HG03457 (cell line): ENCODE measurements around the gene CHTF18.

ENCODE experiments used
- ATAC-seq: cut with Tn5 transposase; IDR thresholded peaks from one replicate; pipeline ENCODE4 v1.9.1; 2021; ENCODE audit warnings: moderate number of reproducible peaks; ENCODE audit not compliant: unreplicated experiment

Gene CHTF18

GRCh38 chr16:790086-790485, 1.7 kb downstream of the CHTF18 start:
- ATAC-seq: no peak

- no peak for ATAC-seq
These were observed 2.7 kb downstream of the CHTF18 start for GRCh38 chr16:791131-791530.

- no peak for ATAC-seq
These were observed 4.0 kb downstream of the CHTF18 start for GRCh38 chr16:792221-792995.

DNA sequence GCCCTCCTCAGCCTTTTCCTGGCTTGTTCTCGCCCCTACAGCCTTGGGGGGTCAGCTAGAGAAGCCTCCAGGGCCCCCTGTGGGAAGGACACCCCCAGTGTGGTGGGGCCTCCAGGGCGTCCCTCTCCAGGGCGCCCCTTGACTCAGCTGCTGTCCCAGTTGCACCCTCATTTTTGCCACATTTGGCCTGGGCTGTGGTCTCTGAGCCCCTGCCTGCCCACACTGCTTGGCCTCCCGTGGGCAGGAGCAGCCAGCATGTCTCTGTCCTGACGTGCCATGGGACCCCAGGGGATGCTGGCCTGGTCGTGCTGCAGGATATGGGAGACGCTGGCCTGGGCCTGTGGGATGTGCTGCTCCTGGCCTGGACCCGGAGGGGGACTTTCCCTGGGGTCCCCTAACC, 5.0 kb downstream of the CHTF18 start:
- no peak for ATAC-seq

DNA sequence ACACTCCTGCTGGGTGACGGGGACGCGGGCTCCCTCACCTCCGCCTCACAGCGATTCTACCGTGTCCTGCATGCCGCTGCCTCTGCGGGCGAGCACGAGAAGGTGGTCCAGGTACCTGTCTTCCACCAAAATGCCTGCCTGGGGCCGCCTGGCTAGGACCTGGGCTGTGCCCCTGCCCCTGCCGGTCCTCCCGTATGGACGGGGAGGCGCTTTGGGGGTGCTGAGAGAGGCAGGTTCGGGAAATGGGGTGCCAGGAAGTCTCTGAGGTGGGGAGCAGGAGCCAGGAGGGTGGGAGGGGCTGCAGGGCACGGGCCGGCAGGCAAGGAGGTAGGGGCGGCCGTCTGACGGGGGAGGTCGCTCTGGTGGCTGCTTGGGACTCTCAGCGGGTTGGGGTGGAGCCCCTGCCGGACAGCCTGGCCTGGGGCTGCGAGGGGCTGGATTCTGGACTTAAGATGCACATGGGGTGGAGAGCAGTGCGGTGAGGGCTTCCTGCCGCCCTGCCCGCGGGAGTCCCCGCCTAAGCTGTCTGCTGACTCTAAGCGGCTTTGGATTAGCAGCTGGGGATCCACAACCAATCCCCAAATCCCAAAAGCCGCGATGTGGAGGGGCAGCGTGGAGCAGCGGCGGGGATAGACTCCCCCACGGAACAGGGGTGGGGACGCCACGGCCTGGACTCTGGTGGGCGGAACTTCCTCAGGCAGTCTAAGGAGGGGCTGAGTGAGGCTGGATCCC, 5.8 kb downstream of the CHTF18 start:
- no peak for ATAC-seq

GRCh38 chr16:794853-795466, 6.5 kb downstream of the CHTF18 start:
- ATAC-seq: no peak

GRCh38 chr16:795580-796229, 7.3 kb downstream of the CHTF18 start:
- ATAC-seq: no peak

- no peak for ATAC-seq
These were observed 8.1 kb downstream of the CHTF18 start for GRCh38 chr16:796296-797119.

GRCh38 chr16:797120-797420, 8.7 kb downstream of the CHTF18 start:
- ATAC-seq: no peak

- ATAC-seq: no peak
These were observed 9.3 kb downstream of the CHTF18 start for GRCh38 chr16:797686-798085.

GRCh38 chr16:798666-799065, 10.2 kb downstream of the CHTF18 start:
- no peak for ATAC-seq

DNA sequence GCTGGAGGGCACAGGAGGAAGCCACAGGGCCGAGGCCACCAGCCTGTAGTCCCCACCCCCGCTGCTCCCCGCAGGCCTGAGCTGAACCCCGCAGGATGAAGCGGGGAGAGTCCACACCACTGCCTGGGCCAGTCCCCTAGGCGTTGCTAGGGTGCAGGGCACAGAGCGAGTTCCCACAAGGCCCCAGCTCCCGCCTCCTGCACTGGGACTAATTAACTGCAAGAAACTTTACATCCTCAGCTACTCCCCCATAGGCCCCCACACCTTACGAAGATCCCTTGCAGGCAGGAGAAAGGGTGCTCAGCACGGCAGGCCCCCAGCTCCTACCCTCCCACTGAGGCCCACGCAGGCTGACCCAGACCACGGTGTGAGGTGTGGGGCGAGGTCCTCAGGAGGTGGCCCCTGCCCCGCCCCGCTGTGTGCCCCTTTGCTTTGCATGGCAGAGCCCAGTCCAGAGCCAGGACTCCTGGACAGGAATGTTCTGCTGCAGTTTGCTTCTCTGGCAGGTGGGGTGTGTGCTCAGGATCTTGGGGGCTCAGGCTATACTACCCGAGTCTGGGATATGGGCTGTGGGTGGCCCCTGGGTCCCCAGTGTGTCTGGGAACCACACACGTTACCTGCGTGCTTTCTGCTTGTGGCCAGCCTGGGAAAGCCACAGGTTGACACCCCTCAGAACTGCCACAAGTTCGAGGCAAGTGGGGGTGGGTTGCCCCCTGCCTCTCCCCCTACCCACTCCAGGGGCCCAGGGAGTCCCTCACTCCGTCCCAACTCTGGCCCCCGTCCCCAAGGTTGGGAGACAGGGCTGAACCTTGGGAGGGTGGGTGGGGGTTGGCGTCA, 10.9 kb downstream of the CHTF18 start:
- no peak for ATAC-seq

- ATAC-seq: no peak
These were observed 11.8 kb downstream of the CHTF18 start, which contains the start of gene GNG13 for GRCh38 chr16:799948-800833. Gene GNG13 (minus strand): TSS chr16:800734. CDS start chr16:799077, 1,657 bp downstream.

- ATAC-seq: no peak
These were observed 12.6 kb downstream of the CHTF18 start for GRCh38 chr16:800834-801511.

DNA sequence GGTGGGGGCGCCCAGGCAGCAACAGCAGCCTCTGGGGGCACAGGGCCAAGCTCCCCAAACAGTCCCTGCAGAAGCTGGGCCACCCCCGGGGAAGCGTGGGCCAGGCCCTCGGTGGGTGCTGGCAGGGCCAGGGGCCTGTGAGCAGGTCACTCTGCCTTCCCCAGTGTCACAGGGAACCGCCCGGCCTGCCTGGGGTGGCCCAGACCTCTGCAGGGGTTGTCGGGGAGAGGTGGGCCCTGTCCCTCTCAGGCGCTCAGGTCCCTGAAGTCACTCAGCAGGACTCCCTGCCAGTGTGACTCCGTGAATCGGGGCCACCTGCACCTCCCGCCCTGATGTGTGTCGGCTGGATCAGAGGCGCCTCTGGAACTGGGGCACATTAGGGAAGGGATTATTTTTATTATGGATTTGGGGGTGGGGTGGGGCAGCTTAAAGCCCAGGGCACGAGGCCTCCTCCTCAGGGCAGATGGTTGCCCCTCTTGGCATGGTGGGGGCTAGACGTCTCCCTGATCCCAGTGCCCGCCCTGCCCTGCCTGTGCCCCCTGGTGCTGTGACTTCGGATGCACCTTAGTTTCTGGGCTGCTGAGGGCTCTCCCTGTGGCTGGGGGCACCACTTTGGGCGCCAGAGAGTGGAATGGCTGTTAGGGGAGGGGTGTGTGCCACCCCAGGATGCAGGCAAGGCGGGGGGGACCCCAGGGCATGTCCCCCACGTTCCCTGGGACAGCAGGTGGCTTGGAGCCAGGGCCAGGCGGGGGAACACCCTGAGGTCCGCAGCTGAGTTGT, 13.4 kb downstream of the CHTF18 start:
- ATAC-seq: no peak

DNA sequence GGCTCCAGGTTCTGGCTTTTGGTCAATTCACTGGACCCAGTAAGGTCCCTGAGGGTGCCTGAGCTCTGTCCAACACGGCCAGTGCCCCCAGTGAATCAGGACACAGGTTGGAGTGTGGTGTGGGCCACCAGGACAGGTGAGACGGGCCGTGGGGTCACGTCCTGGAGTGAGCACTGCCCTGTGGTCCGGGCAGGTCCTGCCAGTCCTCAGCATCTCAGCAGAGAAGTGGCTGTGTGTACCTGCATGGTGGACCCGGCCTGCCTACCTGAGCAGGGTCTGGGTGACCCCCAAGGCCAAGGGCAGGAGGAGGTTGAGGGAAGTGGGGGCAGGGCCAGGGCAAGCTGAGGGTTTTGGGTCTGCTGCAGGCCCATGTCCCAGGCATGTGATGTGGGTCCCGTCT, 14.0 kb downstream of the CHTF18 start:
- ATAC-seq: no peak

DNA sequence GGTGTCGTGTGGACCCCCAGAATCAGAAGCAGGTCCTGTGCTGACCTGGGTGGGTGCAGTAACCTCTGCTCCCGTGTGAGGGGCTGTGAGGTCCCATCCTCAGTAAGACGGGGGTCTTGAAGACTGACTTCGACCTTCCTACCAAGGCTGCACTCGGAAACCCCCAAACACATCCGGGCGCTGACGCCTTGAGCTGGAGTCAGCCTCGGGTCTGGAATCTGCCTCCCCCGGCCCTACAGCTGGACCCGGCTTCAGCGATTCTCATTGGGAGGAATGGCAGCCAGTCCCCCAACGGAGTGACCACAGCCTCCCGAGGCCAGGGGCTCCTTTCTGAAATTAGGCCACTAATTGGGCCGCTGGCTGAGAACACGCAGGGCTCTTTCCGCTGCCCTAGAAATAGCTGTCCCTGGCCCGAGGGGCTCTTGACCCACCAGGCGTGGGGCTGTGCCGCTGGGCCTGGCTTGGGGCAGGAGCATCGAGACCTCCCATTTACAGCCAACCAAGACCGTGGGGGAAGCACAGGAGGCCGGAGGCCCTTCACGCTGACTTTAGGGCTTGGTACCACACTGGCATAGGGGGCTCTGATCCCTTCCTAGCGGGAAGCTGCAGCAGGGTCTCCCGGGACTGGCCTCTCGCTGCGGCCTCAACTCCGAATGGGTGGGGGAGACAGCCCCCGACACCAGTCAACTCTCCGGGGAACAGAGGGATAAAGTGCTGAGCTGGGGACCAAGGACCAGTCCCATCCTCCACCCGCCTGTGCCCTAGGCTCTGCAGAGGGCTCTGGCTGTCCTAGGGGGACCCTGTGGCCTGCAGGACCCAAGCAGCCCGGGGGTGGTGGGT, 14.7 kb downstream of the CHTF18 start:
- ATAC-seq: no peak
